HFFc6 (cell line): ENCODE measurements around the gene WHRN. TPM values are rescaled to one million over a fixed set of nuclear protein-coding genes. Genes with fewer than 3 reads are reported as not detected.
A peak's percentile ranks its signal among the peaks of the same experiment; 100 is the strongest.

Experiments
- DNase-seq: peaks from one replicate; pipeline ENCODE4 v3.0.0-alpha.2; 2018
- H3K27ac Mint-ChIP-seq: 2 replicates; pipeline ENCODE4 v1.8.0; 2020; ENCODE audit warnings: mild to moderate bottlenecking, mixed read lengths
- H3K27me3 Mint-ChIP-seq: 2 replicates; pipeline ENCODE4 v1.8.0; 2021; ENCODE audit warnings: mild to moderate bottlenecking, moderate library complexity, mixed read lengths; ENCODE audit not compliant: insufficient read depth
- H3K36me3 Mint-ChIP-seq: 2 replicates; pipeline ENCODE4 v1.8.0; 2021; ENCODE audit warnings: low read depth, mixed read lengths
- H3K4me1 Mint-ChIP-seq: 2 replicates; pipeline ENCODE4 v1.8.0; 2020; ENCODE audit warnings: low read depth, mixed read lengths
- H3K4me3 Mint-ChIP-seq: 2 replicates; pipeline ENCODE4 v1.8.0; 2020; ENCODE audit warnings: mild to moderate bottlenecking, moderate library complexity, mixed read lengths
- H3K9me3 Mint-ChIP-seq: 2 replicates; pipeline ENCODE4 v1.8.0; 2020; ENCODE audit warnings: mild to moderate bottlenecking, mixed read lengths
- total RNA-seq, 6 experiments: library from RNA; stranded (reverse); fragmentation: NEBNext Ultra II Directional; extraction: Animal tissue kit (Norgen Biotek cat#: 25700); gene quantifications; 2 replicates in 1 of 6; 3 replicates in 5 of 6; pipeline ENCODE4 v1.2.3, GENCODE V29; 2021
- TF ChIP-seq, protein P1 (sequence below): fragments of 200-600 bp; sonication (generic); IDR thresholded peaks from 2 replicates; pipeline ENCODE4 v1.5.0; 2021; ENCODE audit warnings: antibody characterized with exemption, mild to moderate bottlenecking

The WHRN gene
- total RNA-seq, 6 experiments from 2014 or later = 3.0 to 4.8 (median 3.6) TPM

DNA sequence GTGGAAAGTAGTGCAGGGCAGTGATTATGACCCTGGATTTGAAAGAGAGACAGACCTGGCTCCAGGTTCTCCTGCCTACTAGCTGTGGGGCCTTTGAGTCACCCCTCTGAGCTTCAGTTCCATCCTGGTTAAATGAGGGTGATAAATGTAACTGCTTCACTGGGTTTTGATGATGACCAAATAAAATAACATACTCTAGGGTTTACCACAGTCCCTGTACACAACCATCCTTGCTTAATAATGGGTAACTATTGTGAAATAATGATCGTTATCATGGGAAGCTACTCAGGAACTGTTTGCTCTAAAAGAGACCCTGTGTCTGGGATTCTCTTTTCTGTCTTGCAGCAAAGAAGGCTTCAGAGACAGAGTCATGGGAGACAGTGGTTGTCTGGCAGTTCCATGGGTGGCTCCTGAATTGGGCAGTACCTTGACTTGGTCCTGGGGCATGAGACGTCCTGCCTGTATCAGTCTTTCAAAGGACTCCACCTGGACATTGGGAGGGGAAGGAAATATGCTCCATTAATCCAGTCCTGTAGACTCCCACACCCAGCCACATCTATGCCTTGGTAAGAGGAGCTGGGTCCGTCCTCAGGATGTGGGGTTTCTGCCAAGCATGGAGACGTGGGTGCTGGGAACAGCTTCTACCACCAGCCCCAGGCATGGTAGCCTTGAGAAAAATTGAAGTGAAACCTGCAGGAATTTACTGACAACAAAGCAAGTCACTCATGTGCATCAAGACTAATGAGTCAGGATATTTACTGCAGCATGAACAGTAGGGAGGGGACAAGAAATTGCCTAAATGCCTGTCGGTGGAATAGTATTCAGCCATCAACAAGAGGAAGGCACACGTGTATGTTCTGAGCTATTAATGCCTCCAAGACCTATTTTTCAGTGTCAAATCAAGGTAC is 140.9 kb downstream of the WHRN start:
- H3K27ac Mint-ChIP-seq = peak overlapping the region; percentile 91
- peak overlapping the region; percentile 75 for H3K4me3 Mint-ChIP-seq
- peaks cover 45% of the 10 kb centered on the region for H3K4me1 Mint-ChIP-seq
- peaks cover 3% of the 10 kb centered on the region for H3K27me3 Mint-ChIP-seq
- H3K9me3 Mint-ChIP-seq = no peaks in the 10 kb centered on the region
- DNase-seq = peak; percentile 94
- TF ChIP-seq, protein P1, sequence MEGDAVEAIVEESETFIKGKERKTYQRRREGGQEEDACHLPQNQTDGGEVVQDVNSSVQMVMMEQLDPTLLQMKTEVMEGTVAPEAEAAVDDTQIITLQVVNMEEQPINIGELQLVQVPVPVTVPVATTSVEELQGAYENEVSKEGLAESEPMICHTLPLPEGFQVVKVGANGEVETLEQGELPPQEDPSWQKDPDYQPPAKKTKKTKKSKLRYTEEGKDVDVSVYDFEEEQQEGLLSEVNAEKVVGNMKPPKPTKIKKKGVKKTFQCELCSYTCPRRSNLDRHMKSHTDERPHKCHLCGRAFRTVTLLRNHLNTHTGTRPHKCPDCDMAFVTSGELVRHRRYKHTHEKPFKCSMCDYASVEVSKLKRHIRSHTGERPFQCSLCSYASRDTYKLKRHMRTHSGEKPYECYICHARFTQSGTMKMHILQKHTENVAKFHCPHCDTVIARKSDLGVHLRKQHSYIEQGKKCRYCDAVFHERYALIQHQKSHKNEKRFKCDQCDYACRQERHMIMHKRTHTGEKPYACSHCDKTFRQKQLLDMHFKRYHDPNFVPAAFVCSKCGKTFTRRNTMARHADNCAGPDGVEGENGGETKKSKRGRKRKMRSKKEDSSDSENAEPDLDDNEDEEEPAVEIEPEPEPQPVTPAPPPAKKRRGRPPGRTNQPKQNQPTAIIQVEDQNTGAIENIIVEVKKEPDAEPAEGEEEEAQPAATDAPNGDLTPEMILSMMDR = no peak
- peaks cover 36% of the 10 kb centered on the region for H3K36me3 Mint-ChIP-seq

DNA sequence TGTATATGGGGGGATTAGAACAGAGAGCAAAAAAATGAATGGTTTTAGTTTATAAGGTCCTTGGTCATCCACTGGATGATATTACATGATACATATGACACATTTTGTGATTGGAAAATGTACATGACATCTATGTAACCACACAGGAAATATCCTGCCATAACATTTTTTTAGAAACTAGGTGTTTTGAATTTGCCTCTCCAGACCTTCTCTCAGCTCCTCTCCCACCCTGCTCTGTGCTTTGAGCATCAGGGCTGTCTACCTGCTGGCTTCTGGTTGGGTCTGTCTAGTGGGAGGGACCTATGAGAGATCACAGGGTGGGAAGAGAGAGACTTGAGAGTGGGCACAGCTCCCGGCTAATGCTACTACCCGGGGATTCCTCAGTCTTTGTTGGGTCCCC is 141.8 kb downstream of the WHRN start:
- TF ChIP-seq, protein P1 = no peak
- H3K27ac Mint-ChIP-seq = peak overlapping the region; percentile 91
- H3K4me1 Mint-ChIP-seq = peaks cover 45% of the 10 kb centered on the region
- no peak for DNase-seq
- H3K27me3 Mint-ChIP-seq = peaks cover 3% of the 10 kb centered on the region
- no peaks in the 10 kb centered on the region for H3K9me3 Mint-ChIP-seq
- peak overlapping the region; percentile 75; the same call in 1 of the 2 replicates for H3K4me3 Mint-ChIP-seq
- H3K36me3 Mint-ChIP-seq = peaks cover 40% of the 10 kb centered on the region

DNA sequence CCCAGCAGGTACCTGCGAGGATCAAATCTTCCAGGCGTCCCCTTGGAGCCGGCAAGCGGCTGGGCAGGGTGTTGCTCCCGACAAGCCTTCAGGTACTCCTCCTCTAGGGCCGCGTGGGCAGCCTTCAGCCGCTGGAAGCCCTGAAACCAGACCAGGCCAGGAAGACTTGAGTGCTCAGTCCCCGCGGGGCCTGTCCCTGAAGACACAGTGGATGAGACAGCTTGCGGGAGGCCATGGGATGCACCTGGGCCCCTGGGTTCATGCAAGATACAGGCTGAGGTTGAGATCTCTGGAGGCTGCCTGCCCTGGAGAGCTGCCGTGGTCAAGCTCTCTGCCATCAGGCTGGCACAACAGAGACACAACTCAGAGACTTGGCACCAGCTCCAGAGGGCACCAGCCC is 142.9 kb downstream of the WHRN start:
- H3K9me3 Mint-ChIP-seq = no peaks in the 10 kb centered on the region
- H3K27me3 Mint-ChIP-seq = peaks cover 3% of the 10 kb centered on the region
- H3K27ac Mint-ChIP-seq = no peak overlapping the region
- peaks cover 45% of the 10 kb centered on the region for H3K4me1 Mint-ChIP-seq
- no peak overlapping the region for H3K4me3 Mint-ChIP-seq
- TF ChIP-seq, protein P1 = no peak
- DNase-seq = no peak
- peaks cover 46% of the 10 kb centered on the region for H3K36me3 Mint-ChIP-seq

DNA sequence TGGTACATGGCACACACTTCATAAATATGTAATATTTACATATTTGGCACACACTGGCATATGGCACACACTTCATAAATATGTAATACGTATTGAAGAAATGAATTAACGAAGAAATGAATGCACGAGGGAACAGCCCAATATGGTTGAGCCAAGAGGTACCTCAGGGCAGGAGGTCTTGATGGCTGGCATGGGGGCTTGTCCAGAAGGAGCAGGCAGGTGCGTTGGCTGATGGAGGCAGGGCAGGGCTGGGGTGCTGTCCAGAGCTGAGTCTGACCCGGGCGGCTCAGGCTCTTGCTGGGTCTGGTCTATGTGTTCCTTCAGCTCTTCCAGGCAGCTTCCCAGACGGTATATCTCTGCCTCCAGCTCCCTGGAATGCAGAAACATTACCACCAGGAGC is 143.7 kb downstream of the WHRN start:
- no peak overlapping the region for H3K4me3 Mint-ChIP-seq
- peaks cover 3% of the 10 kb centered on the region for H3K27me3 Mint-ChIP-seq
- H3K9me3 Mint-ChIP-seq = no peaks in the 10 kb centered on the region
- peaks cover 37% of the 10 kb centered on the region for H3K4me1 Mint-ChIP-seq
- peaks cover 47% of the 10 kb centered on the region for H3K36me3 Mint-ChIP-seq
- DNase-seq = no peak
- TF ChIP-seq, protein P1 = no peak
- H3K27ac Mint-ChIP-seq = no peak overlapping the region

DNA sequence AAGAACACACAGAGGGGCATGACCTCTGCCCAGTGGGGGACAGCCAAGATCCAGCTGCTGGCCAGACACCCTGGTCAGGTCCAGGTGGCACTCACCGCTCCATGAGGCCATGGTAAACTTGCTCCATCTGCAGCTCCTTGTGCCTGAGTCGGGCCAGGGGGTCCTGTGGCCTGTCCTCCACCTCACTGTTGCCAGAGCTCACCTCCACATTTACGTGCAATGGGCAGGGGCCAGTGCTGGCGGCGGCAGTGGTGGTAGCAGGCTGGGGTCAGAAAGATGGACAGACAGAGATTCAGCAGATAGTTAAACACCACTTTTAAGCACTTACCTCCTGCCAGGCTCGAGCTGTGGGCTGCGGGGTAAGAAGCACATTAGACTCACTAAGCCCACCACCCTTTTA is 145.5 kb downstream of the WHRN start:
- Mint-ChIP-seq H3K4me1 (peaks cover 20% of the 10 kb centered on the region), H3K36me3 (peaks cover 44% of the 10 kb centered on the region), H3K4me3 (no peak overlapping the region), H3K27me3 (peaks cover 3% of the 10 kb centered on the region), H3K9me3 (no peaks in the 10 kb centered on the region), H3K27ac (no peak overlapping the region)
- TF ChIP-seq, protein P1 = no peak
- no peak for DNase-seq
